Measurements from ENCODE around the gene TEPSIN.

TEPSIN gene

DNA sequence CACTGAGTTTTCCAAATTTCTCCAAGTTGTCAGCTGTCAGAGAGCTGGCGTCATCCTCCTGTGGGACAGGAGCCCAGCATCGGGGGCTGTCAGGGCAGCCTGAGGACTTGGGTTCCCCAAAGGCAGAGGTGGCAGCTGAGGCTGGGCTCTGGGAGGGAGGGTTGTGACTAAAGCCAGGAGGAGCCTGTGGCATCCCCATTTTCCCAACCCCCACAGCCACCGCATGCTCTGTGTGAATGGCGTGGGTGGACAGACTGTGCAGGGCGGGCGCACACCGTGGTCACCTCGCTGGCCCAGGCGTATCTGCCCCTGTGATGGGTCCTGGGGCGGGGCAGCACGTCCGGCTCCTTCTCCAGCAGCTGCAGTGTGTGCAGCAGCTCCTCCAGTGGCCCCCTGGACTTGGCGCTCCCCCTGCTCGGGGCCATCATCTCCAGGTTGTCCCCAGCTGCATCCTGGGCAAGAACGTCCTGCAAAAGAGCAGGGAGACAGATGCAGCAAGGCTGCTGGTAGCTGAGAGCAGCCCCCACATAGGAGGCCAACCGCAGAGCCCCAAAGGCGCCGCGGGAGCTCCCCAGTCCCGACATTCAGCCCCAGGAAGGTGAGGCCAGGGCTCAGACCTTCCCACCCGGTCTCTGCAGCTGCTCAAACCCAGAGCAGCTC lies 40.9 kb downstream of the TEPSIN start:
- TF ChIP-seq TEAD4 (IDR thresholded peaks at IDR 0.05) (no peak), FOXM1 (IDR thresholded peaks at IDR 0.05; ENCODE audit: borderline replicate concordance, low read depth) (no peak), EGR1 (IDR thresholded peaks at IDR 0.05) (no peak), ZBTB7A (IDR thresholded peaks at IDR 0.05; ENCODE audit: low read depth) (no peak), TCF12 (IDR thresholded peaks at IDR 0.05; ENCODE audit: low read depth) (no peak), CEBPB (IDR thresholded peaks at IDR 0.05) (no peak), NFIC (IDR thresholded peaks at IDR 0.05) (no peak), EP300 (IDR thresholded peaks at IDR 0.05; ENCODE audit: borderline replicate concordance) (no peak), REST (IDR thresholded peaks at IDR 0.05; ENCODE audit: low read depth) (no peak), YY1 (IDR thresholded peaks at IDR 0.05; ENCODE audit: low read depth) (no peak)

DNA sequence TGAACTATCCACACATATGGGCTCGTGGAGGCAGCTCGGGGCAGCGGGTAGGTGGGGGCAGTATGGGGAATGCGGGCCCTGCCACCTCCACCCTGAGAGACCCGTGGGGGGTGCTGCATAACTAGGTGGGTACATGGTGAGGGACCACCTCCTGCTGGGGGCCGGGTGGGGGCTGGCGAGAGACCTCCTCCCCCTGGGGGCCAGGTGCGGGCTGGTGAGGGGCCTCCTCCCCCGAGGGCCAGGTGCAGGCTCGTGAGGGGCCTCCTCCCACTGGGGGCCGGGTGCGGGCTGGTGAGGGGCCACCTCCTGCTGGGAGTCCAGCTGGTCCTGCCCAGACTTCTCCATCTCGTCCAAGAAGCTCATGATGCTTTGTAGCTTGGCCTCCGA lies 41.5 kb downstream of the TEPSIN start:
- TF ChIP-seq EGR1 (IDR thresholded peaks at IDR 0.05) (no peak), FOXM1 (IDR thresholded peaks at IDR 0.05; ENCODE audit: borderline replicate concordance, low read depth) (no peak), EP300 (IDR thresholded peaks at IDR 0.05; ENCODE audit: borderline replicate concordance) (no peak), TEAD4 (IDR thresholded peaks at IDR 0.05) (no peak), TCF12 (IDR thresholded peaks at IDR 0.05; ENCODE audit: low read depth) (no peak), RAD21 (IDR thresholded peaks at IDR 0.05; ENCODE audit: low read depth) (no peak), ZBTB7A (IDR thresholded peaks at IDR 0.05; ENCODE audit: low read depth) (no peak), TAF1 (IDR thresholded peaks at IDR 0.05; ENCODE audit: low read depth) (no peak), MAX (IDR thresholded peaks at IDR 0.05) (no peak), USF1 (IDR thresholded peaks at IDR 0.05) (no peak), NFIC (IDR thresholded peaks at IDR 0.05) (no peak), REST (IDR thresholded peaks at IDR 0.05; ENCODE audit: low read depth) (no peak)

DNA sequence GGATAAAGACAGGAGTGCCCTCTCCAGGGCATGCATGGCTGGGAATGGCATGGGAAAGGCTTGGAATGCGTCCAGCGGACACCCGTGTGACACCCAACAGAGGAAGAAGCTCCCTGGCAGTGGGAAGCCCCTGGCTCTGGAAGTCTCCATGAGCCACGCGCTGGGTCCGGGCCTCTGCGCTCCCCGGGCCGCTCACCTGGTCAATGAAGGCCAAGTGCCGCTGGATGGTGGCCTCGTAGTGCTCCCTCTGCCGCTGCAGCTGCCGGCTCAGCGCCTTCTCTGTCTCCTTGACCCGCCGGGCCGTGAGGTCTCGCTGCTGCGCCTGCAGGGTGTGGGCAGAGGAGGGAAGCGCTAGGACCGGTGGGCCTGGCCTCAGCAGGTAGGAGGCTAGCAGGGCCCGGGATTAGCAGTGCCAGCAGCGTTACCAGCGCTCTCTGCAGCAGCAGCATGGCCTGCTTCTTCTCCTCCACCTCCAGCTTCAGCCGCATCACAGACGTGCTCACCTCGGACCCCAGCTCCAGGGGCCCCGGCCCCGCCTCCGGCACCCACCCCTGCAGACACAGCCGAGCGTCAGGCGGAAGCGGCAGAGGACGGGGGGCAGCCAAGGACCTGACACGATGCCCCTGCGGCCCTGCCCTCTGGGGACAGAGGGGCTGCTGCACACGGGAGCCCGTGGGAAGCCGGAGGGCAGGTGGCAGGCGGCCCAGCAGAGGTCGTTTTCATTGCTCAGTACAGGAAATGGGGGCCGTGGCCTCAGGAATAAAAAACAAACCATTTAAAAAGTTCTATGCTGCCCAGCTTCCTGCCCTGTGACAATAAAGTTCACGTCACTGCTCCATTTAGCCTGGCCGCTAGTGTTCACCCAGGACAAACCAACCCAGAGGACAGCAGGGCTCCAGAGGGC lies 42.1 kb downstream of the TEPSIN start:
- TF ChIP-seq USF1 (IDR thresholded peaks at IDR 0.05) (no peak), FOXM1 (IDR thresholded peaks at IDR 0.05; ENCODE audit: borderline replicate concordance, low read depth) (no peak), MAX (IDR thresholded peaks at IDR 0.05) (no peak), YY1 (IDR thresholded peaks at IDR 0.05; ENCODE audit: low read depth) (no peak), ZBTB7A (IDR thresholded peaks at IDR 0.05; ENCODE audit: low read depth) (no peak), EGR1 (IDR thresholded peaks at IDR 0.05) (no peak), TEAD4 (IDR thresholded peaks at IDR 0.05) (no peak), CREB1 (IDR thresholded peaks at IDR 0.05; ENCODE audit: low read depth) (no peak), CEBPB (IDR thresholded peaks at IDR 0.05) (no peak), TCF12 (IDR thresholded peaks at IDR 0.05; ENCODE audit: low read depth) (no peak), TAF1 (IDR thresholded peaks at IDR 0.05; ENCODE audit: low read depth) (no peak), NFIC (IDR thresholded peaks at IDR 0.05) (no peak), RAD21 (IDR thresholded peaks at IDR 0.05; ENCODE audit: low read depth) (no peak), EP300 (IDR thresholded peaks at IDR 0.05; ENCODE audit: borderline replicate concordance) (no peak), REST (IDR thresholded peaks at IDR 0.05; ENCODE audit: low read depth) (no peak)

Data from Ishikawa (cell line).